Fibroblast of pulmonary artery (primary cell): ENCODE results near the gene SHROOM3.

Source experiments
- DNase-seq: peaks from one replicate; pipeline ENCODE4 v3.0.0-alpha.2; 2010; ENCODE audit warnings: low read depth
- H3K4me3 ChIP-seq: replicated peaks from 2 replicates; pipeline ENCODE4 v1.5.1; 2011; ENCODE audit warnings: low read depth, mild to moderate bottlenecking, control low read depth, low read length, moderate library complexity
- CTCF ChIP-seq: IDR thresholded peaks from 2 replicates; pipeline ENCODE4 v1.5.1; 2011; ENCODE audit warnings: mild to moderate bottlenecking, control low read depth, low read length, inconsistent platforms; ENCODE audit errors: missing control alignments

SHROOM3 gene

DNA sequence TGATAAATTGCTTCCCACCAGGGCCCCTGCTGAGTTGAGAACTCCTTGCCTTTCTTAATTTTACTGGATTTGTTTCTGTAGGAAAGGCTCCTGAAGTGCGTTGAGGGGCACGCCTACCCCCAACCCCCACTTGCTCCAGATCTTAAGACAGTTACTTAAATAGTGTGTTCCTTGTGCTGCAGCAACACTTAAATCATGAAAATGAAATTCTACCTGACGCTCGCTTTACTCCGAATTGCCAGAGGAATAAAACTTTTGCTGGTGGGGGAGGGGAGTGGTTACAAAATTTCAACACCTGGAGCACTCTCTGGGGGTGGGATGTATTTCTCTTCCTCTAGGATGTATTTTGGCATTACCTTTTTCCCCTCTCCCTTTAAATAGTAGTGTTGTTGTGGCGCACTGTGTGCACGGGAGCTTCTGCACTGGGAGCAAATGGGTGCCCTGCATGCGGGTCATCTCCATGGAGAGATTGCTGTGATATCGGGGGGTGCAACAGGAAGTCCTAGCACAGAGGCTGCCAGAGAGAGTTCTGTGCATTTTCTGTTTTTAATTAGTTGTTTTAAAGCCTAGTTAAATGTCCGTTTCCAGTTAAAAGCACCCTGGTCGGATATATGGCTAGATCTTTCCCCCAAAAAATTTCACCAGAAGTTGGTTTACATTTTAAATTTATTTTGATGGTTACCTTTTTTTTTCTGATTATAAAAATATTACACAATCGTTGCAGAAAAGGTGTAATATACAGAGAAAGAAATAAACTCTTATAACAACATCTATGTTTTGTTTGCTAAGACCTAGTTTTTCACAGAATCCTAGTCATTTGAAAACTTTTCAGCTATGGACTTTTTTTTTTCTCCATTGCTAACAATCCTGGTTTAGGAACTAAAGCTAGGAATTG is 255.2 kb downstream of the SHROOM3 start:
- DNase-seq, result no peak
- no peak for TF ChIP-seq CTCF
- H3K4me3 ChIP-seq, result peak overlapping the region; percentile 59

DNA sequence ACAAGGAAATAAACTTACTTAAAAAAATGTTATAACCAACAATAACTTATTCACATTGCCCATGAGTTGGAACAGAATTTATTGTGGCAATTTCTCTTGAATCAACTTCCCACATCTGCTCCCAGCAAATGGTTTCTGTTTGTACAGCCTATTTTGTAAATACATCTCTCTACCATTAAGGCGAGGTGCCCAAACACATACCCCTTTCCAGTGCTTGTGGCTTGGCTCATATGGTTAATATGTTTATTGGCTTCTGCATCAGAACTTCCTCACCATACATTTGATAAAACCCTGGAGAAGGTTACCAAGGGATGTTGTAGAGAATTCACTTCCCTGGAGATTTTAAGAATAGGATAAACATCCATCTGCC is 255.9 kb downstream of the SHROOM3 start:
- H3K4me3 ChIP-seq, result no peak overlapping the region
- DNase-seq, result no peak
- no peak for TF ChIP-seq CTCF

DNA sequence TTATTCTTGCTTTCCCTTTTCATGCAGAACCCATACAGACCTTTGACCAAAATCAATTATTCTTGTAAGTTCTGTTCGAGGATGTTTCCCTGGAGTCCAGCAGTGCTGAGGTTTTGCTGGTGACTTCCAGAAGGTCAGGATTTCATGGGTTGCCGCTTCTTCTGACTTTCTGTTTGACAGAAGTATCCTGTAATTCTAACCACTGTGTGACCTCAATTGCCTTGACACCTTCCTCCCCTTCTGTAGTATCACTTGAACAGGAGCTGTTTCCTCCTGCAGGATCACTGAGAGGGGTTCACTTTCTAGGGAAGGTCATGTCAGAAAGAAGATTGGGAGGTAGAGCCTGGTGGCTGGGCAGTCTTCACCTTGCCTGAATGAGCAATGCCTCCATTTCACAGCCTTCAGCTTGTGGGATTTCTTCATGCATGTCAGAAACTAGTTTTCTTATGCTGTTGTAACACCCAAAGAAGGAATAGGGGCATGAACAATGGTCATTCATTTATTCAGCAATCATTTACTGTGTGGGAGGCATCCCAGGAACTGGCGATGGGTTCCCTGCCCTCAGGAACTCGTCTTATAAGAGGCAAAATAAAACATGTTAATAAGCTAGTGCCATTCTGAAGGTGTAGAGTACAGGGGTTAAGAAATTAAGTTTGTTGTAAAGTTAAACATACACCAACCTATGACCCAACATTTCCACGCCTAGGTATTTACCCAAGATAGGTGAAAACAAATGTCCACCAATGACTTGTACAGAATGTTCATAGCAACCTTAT is 257.0 kb downstream of the SHROOM3 start:
- no peak for DNase-seq
- no peak for TF ChIP-seq CTCF

GRCh38 chr4:76692761-76693160 is 257.7 kb downstream of the SHROOM3 start:
- no peak for TF ChIP-seq CTCF

More for the DNA sequence above, 257.0 kb downstream of the SHROOM3 start:
- H3K4me3 ChIP-seq, result no peak overlapping the region

GRCh38 chr4:76694056-76694455 is 259.0 kb downstream of the SHROOM3 start:
- no peak for DNase-seq
- H3K4me3 ChIP-seq, result no peak overlapping the region
- TF ChIP-seq CTCF, result no peak

More at GRCh38 chr4:76692761-76693160, 257.7 kb downstream of the SHROOM3 start:
- no peak overlapping the region for H3K4me3 ChIP-seq
- no peak for DNase-seq

- H3K4me3 ChIP-seq, result no peak overlapping the region
- DNase-seq, result no peak
- no peak for TF ChIP-seq CTCF
These were observed 261.1 kb downstream of the SHROOM3 start for GRCh38 chr4:76696109-76696508.
